NT2/D1 (cell line): ENCODE data around the gene PARP8.

Source experiments
- YY1 ChIP-seq: IDR thresholded peaks from 2 replicates; pipeline ENCODE4 v1.6.1; 2011; ENCODE audit not compliant: insufficient read length, insufficient read depth
- ZNF274 ChIP-seq: IDR thresholded peaks from 2 replicates; pipeline ENCODE4 v1.6.1; 2011; ENCODE audit warnings: mild to moderate bottlenecking, low read depth, low read length

GRCh38 chr5:50691399-50692016 is 25.1 kb downstream of the PARP8 start:
- no peak for TF ChIP-seq YY1
- TF ChIP-seq ZNF274, result no peak
